DMS153 treated with DMSO at 0.1 percent for 48 hours (cell line): ENCODE data around the gene LRG1.
"Not testable (repeated sequence)": the region's sequence is repeated elsewhere in the genome, so short reads cannot be mapped to it uniquely, and the experiment has no call there.

Experiments used
- DNase-seq: peaks from one replicate; lab custom pipeline; 2025; ENCODE audit not compliant: unreplicated experiment; lab: John Stamatoyannopoulos, UW

LRG1 gene

DNA sequence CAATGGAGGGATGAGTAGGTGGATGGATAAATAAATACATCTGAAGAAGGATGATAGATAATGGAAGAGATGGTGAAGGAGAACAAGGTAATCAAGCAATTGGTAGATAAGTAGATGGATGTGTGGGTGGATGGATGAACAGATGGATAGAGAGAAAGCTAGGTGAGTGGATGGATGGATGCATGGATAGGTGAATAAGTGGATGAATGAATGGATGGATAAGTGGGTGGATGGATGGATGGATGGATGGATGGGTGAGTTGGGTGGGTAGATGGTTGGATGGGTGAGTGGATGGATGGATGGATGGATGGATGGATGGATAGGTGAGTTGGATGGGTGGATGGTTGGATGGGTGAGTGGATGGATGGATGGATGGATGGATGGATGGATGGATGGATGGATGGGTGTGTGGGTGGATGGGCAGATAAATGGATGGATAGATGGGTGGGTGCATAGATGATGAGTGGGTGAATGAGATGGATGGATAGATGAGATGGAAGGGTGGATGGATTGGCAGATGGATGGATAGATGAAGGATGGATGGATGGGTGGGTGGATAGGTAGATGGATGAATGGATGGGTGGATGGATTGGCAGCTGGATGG is 13.4 kb upstream of the LRG1 start:
- no peak for DNase-seq

DNA sequence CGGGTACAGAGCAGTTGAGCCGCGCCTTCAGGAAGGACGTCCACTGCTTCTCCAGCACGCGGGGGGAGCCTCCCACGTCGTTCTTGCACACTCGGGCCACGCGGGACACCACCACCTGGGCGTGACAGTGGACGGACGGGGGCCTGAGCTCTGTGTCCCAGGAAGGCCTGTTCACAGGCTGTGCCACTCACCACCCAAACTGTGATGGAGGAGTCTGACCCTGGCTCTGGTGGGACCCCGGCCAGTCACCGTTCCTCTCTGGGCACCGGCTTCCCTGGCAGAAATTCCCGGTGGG is 12.6 kb upstream of the LRG1 start:
- DNase-seq, result no peak

DNA sequence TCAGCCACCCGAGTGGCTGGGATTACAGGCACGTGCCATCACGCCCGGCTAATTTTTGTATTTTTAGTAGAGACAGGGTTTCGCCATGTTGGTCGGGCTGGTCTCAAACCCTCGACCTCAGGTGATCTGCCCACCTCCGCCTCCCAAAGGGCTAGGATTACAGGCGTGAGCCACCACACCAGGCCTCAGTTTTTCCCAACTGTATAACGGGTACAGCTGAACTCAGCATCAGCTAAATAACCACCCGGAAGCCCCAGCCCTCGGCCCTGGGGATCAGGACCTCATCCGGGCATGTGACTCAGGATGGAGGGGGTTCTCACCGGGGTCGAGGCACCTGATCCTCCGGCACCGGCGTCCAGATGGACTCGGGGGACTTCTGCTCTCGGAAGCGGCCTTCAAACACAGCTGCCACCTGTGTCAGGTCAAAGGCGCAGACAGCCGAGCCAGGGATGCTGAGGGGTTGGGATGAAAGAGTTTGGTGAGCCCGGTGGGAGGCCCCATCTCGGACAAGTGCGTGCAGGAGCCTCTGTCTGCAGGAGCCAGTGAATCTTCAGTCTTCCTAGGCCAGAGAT is 10.7 kb upstream of the LRG1 start:
- DNase-seq, result no peak

DNA sequence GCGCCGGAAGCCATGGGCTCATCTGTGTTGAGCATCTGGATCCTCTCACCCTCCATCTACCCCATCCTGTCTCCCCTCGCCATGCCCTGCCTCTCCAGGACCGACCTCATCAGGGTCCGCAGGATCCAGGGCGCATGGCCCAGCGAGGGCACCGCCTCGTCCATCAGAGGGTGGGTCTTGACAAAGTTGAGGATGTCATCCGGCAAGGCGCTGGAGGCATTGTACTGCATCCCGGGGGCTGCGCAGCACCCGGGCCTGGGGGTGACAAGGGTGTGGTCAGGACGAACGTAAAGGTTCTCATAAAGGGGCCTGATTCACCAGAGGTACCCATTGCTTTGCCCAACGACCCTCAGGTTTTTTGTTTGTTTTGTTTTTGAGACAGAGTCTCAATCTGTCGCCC is 10.2 kb upstream of the LRG1 start:
- DNase-seq, result no peak

DNA sequence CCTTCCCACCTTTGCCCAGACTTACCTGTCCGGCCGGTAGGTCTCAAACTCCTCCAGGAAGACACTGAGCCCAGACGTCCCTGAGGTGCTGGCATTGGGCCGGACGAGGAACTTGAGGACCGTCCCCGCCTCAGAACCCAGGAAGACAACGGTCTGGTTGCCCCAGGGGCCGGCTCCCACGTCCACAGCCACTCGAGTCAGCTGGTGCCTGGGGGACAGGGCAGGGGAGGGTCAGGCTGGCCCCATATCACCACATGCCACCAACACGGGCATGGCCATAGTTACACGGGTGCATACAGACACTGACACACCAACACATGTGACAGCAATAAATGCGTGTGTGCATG is 8.4 kb upstream of the LRG1 start:
- DNase-seq, result no peak

DNA sequence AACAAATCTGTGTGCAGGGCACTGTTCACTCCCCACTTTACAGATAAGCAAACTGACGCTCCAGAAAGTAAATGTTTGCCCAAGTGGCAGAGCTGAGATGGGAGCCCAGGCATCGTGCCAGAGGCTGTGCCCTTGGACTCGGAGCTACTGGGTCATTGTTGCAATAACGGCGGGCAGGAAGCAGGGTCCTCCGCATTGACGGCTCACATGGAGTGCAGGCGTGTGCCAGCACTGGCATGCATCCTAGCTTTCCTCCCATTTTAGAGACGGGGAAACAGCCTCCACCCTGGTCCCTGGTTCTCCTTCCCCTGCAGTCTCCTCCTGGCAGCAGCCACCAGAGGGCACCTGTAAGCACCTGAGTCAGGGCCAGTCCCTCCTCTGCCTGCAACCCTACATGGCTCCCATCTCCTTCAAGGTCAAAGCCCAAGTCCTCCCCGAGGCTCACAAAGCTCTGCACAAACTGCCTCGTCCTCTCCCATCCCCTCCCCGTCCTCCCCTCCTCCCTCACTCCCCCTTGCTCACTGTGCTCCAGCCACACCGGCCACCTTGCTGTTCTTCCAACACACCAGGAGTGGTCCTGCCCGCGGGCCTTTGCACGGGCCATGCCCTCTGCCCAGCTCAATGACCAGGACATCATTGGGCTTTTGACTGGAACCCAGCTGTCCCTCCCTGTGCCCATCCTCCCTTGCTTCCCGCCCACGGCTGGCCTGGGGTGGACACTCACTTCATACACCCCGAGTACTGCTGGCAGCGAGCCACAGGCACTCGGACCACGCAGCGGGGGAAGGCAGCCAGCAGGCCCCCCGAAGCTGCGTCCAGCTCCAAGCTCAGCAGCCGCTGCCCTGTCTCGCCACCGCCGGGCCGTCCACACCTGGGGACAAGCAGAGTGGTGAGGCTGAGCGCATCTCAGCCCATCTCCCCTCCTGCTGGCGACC is 7.7 kb upstream of the LRG1 start:
- no peak for DNase-seq

DNA sequence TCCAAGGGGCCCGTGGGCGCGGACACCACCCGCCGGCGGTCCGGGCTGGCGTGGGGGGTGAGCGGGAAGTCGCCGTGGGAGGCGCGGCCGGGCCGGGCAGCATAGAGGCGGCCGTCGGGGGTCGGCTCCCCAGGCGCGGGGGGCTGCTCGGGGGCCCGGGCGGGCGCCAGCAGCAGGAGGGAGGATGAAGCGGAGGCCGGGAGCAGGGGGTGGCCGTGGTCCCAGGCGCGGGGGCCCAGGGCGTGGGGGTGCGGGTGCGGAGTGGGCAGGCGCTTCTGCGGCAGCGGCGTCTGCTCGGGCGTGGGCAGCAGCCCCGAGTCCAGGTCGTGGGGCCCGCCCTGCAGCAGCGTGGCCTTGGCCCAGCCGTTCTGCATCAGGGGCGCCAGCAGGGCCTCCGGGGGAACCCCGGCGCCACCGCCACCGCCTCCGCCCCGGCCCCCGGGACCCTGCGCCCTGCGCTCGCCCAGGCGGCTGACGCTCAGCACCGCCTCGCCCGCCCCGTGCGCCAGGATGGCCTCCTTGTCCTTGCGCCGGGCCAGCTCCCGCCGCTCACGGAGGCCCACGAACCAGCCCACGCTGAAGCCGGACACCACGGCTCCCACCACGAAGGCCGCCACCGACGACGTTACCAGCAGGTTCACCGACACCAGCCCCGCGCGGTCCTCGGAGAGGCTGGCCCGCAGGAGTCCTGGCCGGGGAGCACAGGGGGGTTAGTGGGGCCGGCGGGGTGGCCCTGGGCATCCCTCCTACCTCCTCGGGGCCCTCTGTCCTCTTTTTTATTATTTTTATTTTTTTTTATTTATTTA is 4.2 kb upstream of the LRG1 start:
- no peak for DNase-seq

DNA sequence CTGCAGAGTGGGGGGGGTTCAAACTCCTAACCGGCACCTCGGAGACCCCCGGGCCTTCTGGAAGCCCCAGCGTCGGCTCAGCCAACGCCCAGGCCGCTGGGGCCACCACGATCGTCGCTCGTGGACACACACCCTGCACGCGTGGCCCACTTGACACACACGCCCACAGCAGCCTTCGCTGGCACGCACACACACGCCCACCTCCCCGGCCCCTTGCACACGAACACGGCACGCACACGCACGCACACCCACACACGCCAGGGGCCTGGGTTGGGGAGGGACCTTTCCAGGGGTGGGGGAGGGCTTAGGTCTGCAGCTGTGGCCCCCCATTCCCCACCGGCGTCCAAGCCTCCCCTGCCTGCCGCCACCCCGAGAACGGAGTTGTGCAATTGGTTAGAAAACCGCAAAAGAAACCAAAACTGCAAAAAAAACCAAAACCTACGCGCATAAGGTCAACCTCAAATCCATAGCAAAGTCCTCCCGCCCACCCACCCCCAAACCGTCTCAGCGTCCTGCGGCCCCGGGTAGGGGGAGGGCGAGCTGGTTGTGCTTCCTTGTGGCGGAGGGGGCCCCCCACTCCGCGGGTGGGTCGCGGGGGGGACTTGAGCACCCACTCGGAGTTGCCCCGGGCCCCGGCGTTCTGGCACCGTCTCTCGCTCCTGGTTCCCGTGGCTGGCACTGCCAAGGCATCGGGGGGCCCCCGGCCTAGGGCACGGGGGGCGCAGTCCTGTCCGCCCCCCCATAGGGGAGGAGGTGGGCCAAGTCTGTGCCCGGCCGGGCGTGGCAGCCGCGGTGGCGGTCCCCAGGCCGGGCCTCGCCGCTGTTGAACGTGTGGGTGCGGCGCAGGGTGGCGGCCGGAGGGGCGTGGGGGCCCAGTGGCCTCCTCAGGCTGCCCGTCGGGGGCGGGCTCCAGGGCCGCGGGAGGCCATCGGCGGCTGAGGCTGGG is 3.3 kb upstream of the LRG1 start:
- DNase-seq, result no peak

DNA sequence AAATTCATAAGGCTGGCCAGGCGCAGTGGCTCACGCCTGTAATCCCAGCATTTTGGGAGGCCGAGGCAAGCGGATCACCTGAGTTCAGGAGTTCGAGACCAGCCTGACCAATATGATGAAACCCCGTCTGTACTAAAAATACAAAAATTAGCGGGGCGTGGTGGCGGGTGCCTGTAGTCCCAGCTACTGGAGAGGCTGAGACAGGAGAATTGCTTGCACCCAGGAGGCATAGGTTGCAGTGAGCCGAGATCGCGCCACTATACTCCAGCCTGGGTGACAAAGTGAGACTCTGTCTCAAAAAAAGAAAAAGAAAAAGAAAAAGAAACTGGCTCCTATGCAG is 1.9 kb upstream of the LRG1 start:
- DNase-seq, result not testable (repeated sequence)

DNA sequence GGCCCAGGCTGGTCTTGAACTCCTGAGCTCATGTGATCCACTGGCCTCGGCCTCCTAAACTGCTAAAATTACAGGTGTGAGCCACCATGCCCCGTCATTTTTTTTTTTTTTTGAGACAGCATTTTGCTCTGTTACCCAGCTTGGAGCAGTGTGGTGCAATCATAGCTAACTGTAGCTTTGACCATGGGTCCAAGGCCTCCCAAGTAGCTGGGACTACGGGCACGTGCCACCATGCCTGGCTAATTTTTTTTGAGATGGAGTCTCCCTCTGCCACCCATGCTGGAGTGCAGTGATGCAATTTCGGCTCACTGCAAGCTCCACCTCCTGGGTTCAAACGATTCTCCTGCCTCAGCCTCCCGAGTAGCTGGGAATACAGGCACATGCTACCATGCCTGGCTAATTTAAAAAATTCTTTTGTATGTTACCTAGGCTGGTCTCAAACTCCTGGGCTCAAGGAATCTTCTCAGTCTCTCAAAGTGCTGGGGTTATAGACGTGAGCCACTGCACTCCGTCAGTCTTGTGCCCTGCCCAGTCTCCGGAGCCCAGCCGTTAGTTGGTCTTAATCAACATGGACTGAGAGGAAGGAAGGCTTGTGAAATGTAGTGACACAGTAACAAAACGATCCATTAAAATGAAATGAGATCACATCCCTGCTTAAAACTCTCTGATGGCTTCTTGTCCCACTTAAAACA is 1.4 kb upstream of the LRG1 start:
- no peak for DNase-seq

DNA sequence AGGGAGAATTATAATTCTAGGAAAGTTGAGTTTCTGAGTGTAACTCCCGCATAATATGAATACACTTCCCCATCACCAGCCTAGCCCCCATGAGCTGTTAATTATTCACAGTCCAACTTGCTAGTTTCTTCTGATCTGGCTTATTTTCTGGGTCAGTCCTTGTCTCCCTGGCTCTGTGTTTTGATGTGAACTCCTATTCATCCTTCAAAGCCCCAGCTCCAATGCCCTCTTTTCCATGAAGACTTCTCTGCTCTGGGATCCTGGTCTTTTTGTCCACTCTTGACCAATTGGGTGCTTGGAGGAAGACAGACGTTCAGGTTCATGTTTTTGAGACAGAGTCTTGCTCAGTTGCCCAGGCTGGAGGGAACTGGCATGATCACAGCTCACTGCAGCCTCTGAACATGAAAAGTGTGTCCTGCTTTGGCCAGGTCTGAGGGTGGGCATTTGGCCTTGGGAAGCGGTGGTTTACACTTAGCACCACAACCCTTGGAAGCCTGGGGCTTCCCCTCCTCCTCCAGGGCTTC is 605 bp downstream of the LRG1 start:
- no peak for DNase-seq

DNA sequence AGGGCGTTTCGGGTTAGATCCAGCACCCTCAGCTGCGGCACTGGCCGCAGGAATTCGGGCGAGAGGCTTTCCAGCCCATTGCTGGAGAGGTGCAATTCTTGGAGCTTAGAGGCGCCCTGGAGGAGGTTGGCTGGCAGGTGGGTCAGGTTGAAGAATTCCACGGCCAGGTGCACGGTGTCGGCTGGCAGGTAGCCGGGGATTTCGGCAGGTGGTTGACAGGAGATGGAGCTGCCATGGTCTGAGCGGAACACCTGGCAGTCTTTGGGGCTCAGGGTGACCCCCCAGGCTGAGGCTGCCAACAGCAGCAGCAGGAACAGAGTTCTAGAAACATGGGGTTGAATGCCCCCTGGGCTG is 1.3 kb downstream of the LRG1 start:
- DNase-seq, result no peak

DNA sequence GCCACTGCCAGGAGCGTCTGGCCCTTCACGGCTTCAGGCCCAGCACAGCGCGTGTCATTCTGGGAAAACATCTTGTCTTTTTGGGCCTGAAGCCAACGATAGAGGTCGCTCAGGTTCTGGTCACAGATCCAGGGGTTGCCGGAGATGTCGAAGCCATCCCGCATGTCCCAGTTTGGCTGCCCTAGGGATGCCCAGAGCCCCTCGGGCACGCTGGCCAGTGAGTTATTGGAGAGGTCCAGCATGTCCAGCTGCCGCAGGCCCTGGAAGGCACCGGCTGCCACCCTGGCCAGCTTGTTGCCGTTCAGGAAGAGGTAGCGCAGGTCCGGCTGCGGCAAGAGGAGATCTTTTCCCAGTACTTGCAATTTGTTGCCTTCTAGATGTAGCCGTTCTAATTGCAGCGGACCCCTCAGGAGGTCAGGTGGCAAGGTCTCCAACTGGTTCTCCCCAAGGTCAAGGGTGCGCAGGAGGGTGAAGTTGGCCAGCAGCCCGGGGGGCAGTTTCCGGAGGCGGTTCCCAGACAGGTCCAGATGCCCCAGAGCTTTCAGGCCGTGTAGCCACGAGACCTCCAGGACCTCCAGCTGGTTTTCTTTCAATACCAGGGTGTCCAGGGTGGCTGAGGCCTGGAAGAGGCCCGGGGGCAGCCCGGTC is 1.8 kb downstream of the LRG1 start:
- DNase-seq, result peak; percentile 14

DNA sequence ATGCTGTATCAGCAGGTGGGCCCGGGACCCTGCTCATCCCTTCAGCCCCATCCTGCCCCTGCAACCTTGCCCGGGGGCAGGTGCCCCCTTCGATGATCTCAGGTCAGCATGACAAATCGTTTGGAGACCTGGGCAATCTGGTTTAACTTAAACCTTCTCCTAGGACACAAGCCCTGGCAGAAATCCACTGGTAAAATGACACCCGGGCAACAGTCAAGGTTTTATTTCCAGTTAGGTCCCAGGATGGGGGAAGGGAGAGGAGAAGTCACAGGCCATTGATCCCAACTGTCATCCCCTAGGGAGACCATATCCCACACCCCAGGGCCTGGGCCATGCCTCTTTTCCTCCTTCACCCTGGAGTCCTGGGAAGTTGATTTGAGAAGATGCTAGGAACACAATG is 3.0 kb downstream of the LRG1 start:
- DNase-seq, result no peak

DNA sequence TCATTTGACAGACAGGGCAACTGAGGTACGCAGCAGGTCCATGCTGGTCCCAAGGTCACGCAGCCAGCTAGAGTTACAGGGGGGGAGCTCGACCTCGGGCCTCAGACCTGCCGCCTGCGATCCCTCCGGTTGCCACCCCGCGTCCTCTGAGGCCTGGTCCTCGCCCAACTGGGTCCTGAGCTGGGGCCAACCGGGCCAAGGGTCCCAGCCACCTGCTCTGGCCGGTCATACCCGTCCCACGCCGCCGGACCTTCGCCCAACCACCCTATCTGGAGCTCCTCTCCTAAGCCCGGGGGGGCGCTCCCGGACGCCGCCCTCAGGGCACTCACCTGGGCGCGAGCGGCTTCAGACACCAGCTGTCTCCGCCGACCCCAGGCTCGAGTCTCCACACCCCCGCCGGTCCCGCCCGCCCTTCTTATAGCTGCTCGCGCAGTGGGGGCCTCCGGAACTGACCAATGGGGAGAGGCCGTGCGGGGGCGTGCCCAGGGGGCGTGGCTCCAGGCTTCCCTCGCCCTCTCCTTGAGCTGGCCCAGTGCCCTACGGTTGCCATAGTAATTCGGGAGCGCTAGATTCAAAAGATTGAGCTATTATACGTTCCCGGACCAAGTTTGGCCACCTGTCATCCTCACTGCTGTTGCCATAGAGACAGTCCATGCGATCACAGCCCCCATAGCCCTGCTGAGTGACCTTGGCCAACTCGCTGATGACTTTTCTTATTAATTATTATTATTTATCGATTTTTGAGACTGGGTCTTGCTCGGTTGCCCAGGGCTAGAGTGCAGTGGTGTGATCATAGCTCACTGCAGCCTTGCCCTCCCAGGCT is 4.8 kb downstream of the LRG1 start, which contains the start of gene PLIN5:
Gene PLIN5, minus strand, starts transcription at position 389 of the 823 bp plus-strand sequence. CDS start 1,150 bp downstream, outside the sequence.
- peak; percentile 14 for DNase-seq

DNA sequence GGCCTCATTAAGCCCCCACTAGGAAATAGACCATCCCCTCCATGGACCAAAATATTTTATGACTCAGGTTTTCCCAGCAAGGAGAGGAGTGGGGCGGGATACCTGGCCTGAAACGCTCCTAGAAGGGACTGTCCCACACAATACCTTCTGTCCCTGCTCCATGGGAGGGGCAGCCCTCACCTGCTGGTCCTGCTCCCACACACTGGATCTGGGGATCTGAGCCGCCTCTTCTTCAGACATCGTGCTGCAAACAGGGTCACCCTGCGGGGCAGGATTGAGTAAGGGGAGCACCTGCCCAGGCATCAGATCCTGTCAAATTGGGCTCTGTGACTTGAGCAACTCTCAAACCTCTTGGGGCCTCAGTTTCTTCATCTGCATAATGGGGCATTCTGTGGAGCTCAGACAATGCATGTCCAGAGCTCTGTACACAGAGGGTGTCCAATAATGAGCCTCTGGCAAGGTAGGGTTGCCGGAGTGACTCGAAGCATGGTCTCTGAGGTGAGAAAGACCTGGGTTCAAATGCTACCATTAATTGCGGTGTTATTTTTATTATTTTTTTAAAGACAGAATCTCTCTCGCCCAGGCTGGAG is 5.9 kb downstream of the LRG1 start:
- no peak for DNase-seq

DNA sequence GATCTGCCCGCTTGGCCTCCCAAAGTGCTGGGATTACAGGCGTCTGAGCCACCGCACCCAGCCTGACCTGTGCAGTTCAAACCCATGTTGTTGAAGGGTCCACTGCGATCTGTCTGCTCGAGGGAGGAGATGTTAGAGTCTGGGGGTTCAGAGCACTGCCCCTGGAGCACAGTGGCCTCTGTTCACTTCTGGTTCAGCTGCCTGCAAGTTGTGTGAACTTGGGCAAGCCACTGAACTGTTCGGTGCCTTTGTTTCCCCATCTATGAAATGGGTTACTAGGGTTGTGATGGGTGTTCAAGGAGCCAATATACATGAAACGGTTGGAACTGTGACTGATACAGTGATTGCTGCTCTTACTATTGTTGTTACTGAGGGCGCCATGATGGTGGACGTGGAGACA is 6.5 kb downstream of the LRG1 start:
- no peak for DNase-seq

DNA sequence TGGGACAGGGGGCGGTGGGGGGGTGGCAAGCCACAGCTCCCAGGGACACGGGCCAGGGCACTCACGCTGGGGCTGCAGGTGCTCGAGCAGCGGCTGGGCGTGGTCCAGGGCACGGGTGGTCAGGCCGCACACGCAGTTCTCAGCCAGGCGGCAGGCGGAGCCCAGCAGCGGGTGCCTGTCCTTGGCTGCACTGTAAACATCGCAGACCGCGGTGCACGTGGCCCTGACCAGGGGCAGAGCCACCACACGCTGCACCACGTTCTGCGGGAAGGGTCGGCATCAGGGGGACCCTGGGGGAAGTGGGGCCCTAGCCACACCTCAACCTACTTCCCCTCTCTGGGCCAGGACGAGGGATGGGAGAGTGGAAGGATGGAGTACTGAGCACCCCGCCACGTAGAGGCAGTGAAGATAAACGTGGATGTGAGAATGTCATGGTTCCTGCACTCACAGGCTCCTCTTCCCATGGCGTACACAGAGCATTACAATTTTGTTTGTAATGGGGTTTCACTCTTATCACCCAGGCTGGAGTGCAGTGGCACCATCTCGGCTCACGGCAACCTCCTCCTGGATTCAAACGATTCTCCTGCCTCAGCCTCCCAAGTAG is 8.2 kb downstream of the LRG1 start:
- no peak for DNase-seq
